A549 (cell line): ENCODE measurements around the gene ELMO3. TPM values are rescaled to one million over a fixed set of nuclear protein-coding genes. Genes with fewer than 3 reads are reported as not detected.

Source experiments
- ATAC-seq, 2 experiments: fragments of 200-7000 bp in 1 of 2; fragments of >200 bp in 1 of 2; cut with Nextera tagmentation in 1 of 2; cut with Tn5 transposase in 1 of 2; 3 replicates each; pipeline versions ENCODE4 v1.8.0 to v1.9.1; 2018 to 2020; ENCODE audit warnings: mild to moderate bottlenecking in 1 of 2, moderate library complexity in 1 of 2
- CTCF ChIA-PET: fragments of 300-600 bp; sonication (Branson Sonifier 250); formaldehyde crosslinking; extraction: SDS; loops from one replicate; lab custom pipeline; 2021; ENCODE audit warnings: antibody characterized with exemption, inconsistent platforms; lab: Yijun Ruan, JAX
- POLR2A ChIA-PET: fragments of 350-600 bp; formaldehyde crosslinking; extraction: SDS; loops from one replicate; lab custom pipeline; 2021; ENCODE audit warnings: antibody characterized with exemption, inconsistent platforms; lab: Yijun Ruan, JAX
- DNase-seq, 2 experiments: peaks; one replicate each; pipeline versions ENCODE4 v3.0.0 to v3.0.0-alpha.2; 2011 to 2016; ENCODE audit warnings: low read depth in 1 of 2, low spot score in 1 of 2
- FAIRE-seq: peaks from 2 replicates; lab custom pipeline; 2011; peaks lifted over from hg19 to GRCh38; lab: Jason Lieb, UNC
- H3K27ac ChIP-seq, 2 experiments: fragments of >200 bp; sonication (Bioruptor Twin); formaldehyde crosslinking; 3 replicates each; pipeline ENCODE4 v1.5.1; 2016 to 2017
- H3K4me1 ChIP-seq: fragments of >200 bp; sonication (Bioruptor Twin); formaldehyde crosslinking; 3 replicates; pipeline ENCODE4 v1.6.1; 2016
- H3K4me2 ChIP-seq: fragments of >200 bp; sonication (Bioruptor Twin); formaldehyde crosslinking; 3 replicates; pipeline ENCODE4 v1.6.1; 2016
- H3K4me3 ChIP-seq: fragments of >200 bp; sonication (Bioruptor Twin); formaldehyde crosslinking; 3 replicates; pipeline ENCODE4 v1.5.1; 2016
- H3K9me3 ChIP-seq: fragments of >200 bp; sonication (Bioruptor Twin); formaldehyde crosslinking; 3 replicates; pipeline ENCODE4 v1.6.1; 2016
- BHLHE40 ChIP-seq: IDR thresholded peaks from 2 replicates; pipeline ENCODE4 v1.6.1; 2012; ENCODE audit warnings: low read depth, low read length, inconsistent platforms
- CTCF ChIP-seq: fragments of >200 bp; sonication (Bioruptor Twin); formaldehyde crosslinking; IDR thresholded peaks from 3 replicates; pipeline ENCODE4 v1.5.1; 2016
- E2F6 ChIP-seq: IDR thresholded peaks from 2 replicates; pipeline ENCODE4 v1.6.1; 2012; ENCODE audit warnings: low read depth, borderline replicate concordance
- EP300 ChIP-seq, 2 experiments: fragments of >200 bp; sonication (Bioruptor Twin); formaldehyde crosslinking; IDR thresholded peaks; 2 replicates in 1 of 2; 3 replicates in 1 of 2; pipeline ENCODE4 v1.6.1; 2016 to 2017
- JUN ChIP-seq, 2 experiments: fragments of >200 bp; sonication (Bioruptor Twin); formaldehyde crosslinking; IDR thresholded peaks; 2 replicates in 1 of 2; 3 replicates in 1 of 2; pipeline ENCODE4 v1.6.1; 2016 to 2017
- POLR2AphosphoS2 ChIP-seq: conservative IDR thresholded peaks from 2 replicates; pipeline ENCODE4 v1.6.1; 2012; ENCODE audit warnings: low read length, improper control_type of control experiment, inconsistent platforms
- RCOR1 ChIP-seq: fragments of 150-350 bp; IDR thresholded peaks from 2 replicates; pipeline ENCODE4 v1.6.1; 2014; ENCODE audit warnings: antibody characterized with exemption, low read length, low read depth
- REST ChIP-seq: fragments of 200-600 bp; sonication (generic); IDR thresholded peaks from 2 replicates; pipeline ENCODE4 v1.6.1; 2016; ENCODE audit warnings: antibody characterized with exemption, mild to moderate bottlenecking, moderate library complexity
- RNF2 ChIP-seq: fragments of 200-600 bp; sonication (generic); IDR thresholded peaks from 2 replicates; pipeline ENCODE4 v1.6.1; 2016; ENCODE audit warnings: low read depth, mild to moderate bottlenecking, antibody characterized with exemption, moderate library complexity, borderline replicate concordance
- TFCP2L1 ChIP-seq: fragments of 250-450 bp; sonication (Bioruptor Pico); IDR thresholded peaks from 2 replicates; pipeline ENCODE4 v1.5.0; 2021; ENCODE audit warnings: mild to moderate bottlenecking
- ZC3H11A ChIP-seq: fragments of 450-650 bp; IDR thresholded peaks from 2 replicates; pipeline ENCODE4 v1.6.1; 2014; ENCODE audit warnings: antibody characterized with exemption, mild to moderate bottlenecking
- ZSCAN20 ChIP-seq: fragments of 250-450 bp; sonication (Bioruptor Pico); IDR thresholded peaks from 2 replicates; pipeline ENCODE4 v1.8.0; 2022; ENCODE audit warnings: mild to moderate bottlenecking, moderate library complexity
- WGBS: methylation state at CpG from one replicate; pipeline ENCODE4 v1.1.6; 2017; ENCODE audit errors: missing lambda C conversion rate; 5-methylcytosine and 5-hydroxymethylcytosine counted together
- polyA plus RNA-seq, 4 experiments: library from polyadenylated mRNA; depleted of rRNA in 3 of 4; stranded (reverse); fragments of >200 nt; fragmentation: RNase III in 1 of 4; extraction: RNeasy Plus Mini Kit Qiagen cat#74134 plus additional on column Dnase treatment in 1 of 4; gene quantifications; 2 replicates in 3 of 4; 3 replicates in 1 of 4; pipeline ENCODE4 v1.2.3, GENCODE V29; 2011 to 2017

Gene ELMO3
- polyA plus RNA-seq, 2 of the 4 experiments (the other 2 are of a cell fraction), result 0.62 to 1.4 TPM

- WGBS, result 84% methylated on average over 8 of the region's 8 CpGs
- no peak for DNase-seq
- Histone ChIP-seq H3K27ac (no peak overlapping the region), H3K4me1 (peaks cover 25% of the 10 kb centered on the region), H3K4me2 (no peak overlapping the region), H3K9me3 (no peaks in the 10 kb centered on the region), H3K4me3 (no peak overlapping the region)
- FAIRE-seq, result no peak
- TF ChIP-seq ZC3H11A (no peak), ZSCAN20 (CRISPR knock-in tag) (no peak), REST (no peak), E2F6 (no peak), TFCP2L1 (CRISPR knock-in tag) (no peak)
- CTCF ChIA-PET, result interaction anchor here (0.8 to 10.5 kb wide), 10 partner anchors 9 to 256 kb away, joined by 3 to 105 read pairs (median 4); partner anchors contain the start of genes B3GNT9, CES3, E2F4 and ELMO3
- ATAC-seq, result peak in 1 of 2 experiments; percentile 1; a peak in 1 of 6 replicates
- POLR2A ChIA-PET, result interaction anchor here (3.7 kb wide), 1 partner anchor 17 kb away, joined by 11 read pairs; the partner anchor contains the start of gene TMEM208
Observed at GRCh38 chr16:67209565-67209964, 10.6 kb downstream of the ELMO3 start.

GRCh38 chr16:67210069-67210937, 11.4 kb downstream of the ELMO3 start:
- no peak overlapping the region for H3K4me3 ChIP-seq
- WGBS, result 89% methylated on average over 17 of the region's 25 CpGs
- CTCF ChIA-PET, result interaction anchor here (0.9 to 10.5 kb wide), 9 partner anchors 8 to 271 kb away, joined by 3 to 105 read pairs (median 4); partner anchors contain the start of genes ATP6V0D1, B3GNT9, E2F4 and ELMO3
- TF ChIP-seq POLR2AphosphoS2 (0 out of 2 replicates have a peak, but pooled peaks have one; percentile 41), BHLHE40 (no peak)
- TF ChIP-seq, all 56 proteins: peak for 1
- FAIRE-seq, result no peak
- no peak for DNase-seq
- no peak overlapping the region for H3K27ac ChIP-seq
- peak; percentile 10 to 18; a peak in 4 of 6 replicates for ATAC-seq
- H3K4me2 ChIP-seq, result no peak overlapping the region
- no peaks in the 10 kb centered on the region for H3K9me3 ChIP-seq
- H3K4me1 ChIP-seq, result peaks cover 25% of the 10 kb centered on the region
- POLR2A ChIA-PET, result interaction anchor here (3.7 kb wide), 1 partner anchor 17 kb away, joined by 11 read pairs; the partner anchor contains the start of gene TMEM208

- no peak for FAIRE-seq
- DNase-seq, result no peak
- no peaks in the 10 kb centered on the region for H3K9me3 ChIP-seq
- no peak overlapping the region for H3K4me3 ChIP-seq
- peaks cover 23% of the 10 kb centered on the region for H3K4me1 ChIP-seq
- ATAC-seq, result no peak
- CTCF ChIA-PET, result interaction anchor here (0.8 to 10.5 kb wide), 7 partner anchors 9 to 56 kb away, joined by 3 to 105 read pairs (median 4); partner anchors contain the start of genes E2F4, ELMO3 and TMEM208
- 69% methylated on average over 7 of the region's 7 CpGs for WGBS
- TF ChIP-seq REST, result no peak
- no peak for TF ChIP-seq CTCF
- no peak for TF ChIP-seq RNF2
- no peak for TF ChIP-seq EP300 (IDR thresholded peaks at IDR 0.05)
- no peak for TF ChIP-seq RCOR1
- no peak for TF ChIP-seq JUN (IDR thresholded peaks at IDR 0.05)
- POLR2A ChIA-PET, result interaction anchor here (3.7 kb wide), 1 partner anchor 15 kb away, joined by 11 read pairs; the partner anchor contains the start of gene TMEM208
- H3K27ac ChIP-seq, result no peak overlapping the region
- H3K4me2 ChIP-seq, result no peak overlapping the region
Observed at GRCh38 chr16:67211674-67212073, 12.7 kb downstream of the ELMO3 start.
